GM23248 (cell line): Measurements from ENCODE around the gene ZNF174. TPM values are rescaled to one million over a fixed set of nuclear protein-coding genes. Genes with fewer than 3 reads are reported as not detected.

ENCODE experiments used
- DNase-seq: peaks from one replicate; pipeline ENCODE4 v3.0.0-alpha.2; 2015
- H2AFZ ChIP-seq: fragments of 200-600 bp; sonication (generic); 2 replicates; pipeline ENCODE4 v1.6.1; 2016; ENCODE audit warnings: antibody characterized with exemption
- H3F3A ChIP-seq: fragments of 200-600 bp; sonication (generic); 2 replicates; pipeline ENCODE4 v1.6.1; 2016; ENCODE audit warnings: mild to moderate bottlenecking, antibody characterized with exemption, mixed run types; ENCODE audit not compliant: insufficient read depth
- H3K27ac ChIP-seq: fragments of 200-600 bp; sonication (generic); 2 replicates; pipeline ENCODE4 v1.5.1; 2016; ENCODE audit warnings: mild to moderate bottlenecking
- H3K27me3 ChIP-seq: fragments of 200-600 bp; sonication (generic); replicated peaks from 2 replicates; pipeline ENCODE4 v1.6.1; 2016; ENCODE audit warnings: mild to moderate bottlenecking; ENCODE audit not compliant: insufficient read depth
- H3K36me3 ChIP-seq: fragments of 200-600 bp; sonication (generic); 2 replicates; pipeline ENCODE4 v1.6.1; 2016; ENCODE audit warnings: low read depth, mild to moderate bottlenecking
- H3K4me1 ChIP-seq: fragments of 200-600 bp; sonication (generic); 2 replicates; pipeline ENCODE4 v1.6.1; 2016; ENCODE audit warnings: mild to moderate bottlenecking; ENCODE audit not compliant: insufficient read depth
- H3K4me2 ChIP-seq: fragments of 200-600 bp; sonication (generic); one replicate; pipeline ENCODE4 v1.6.1; 2016; ENCODE audit warnings: mild to moderate bottlenecking; ENCODE audit not compliant: unreplicated experiment
- H3K4me3 ChIP-seq: fragments of 200-600 bp; sonication (generic); 2 replicates; pipeline ENCODE4 v1.5.1; 2016; ENCODE audit warnings: mild to moderate bottlenecking
- H3K79me2 ChIP-seq: fragments of 200-600 bp; sonication (generic); 2 replicates; pipeline ENCODE4 v1.6.1; 2016; ENCODE audit warnings: mild to moderate bottlenecking; ENCODE audit not compliant: insufficient read depth
- H3K9ac ChIP-seq: fragments of 200-600 bp; sonication (generic); 2 replicates; pipeline ENCODE4 v1.6.1; 2016; ENCODE audit warnings: mild to moderate bottlenecking
- H3K9me2 ChIP-seq: fragments of 200-600 bp; sonication (generic); 2 replicates; pipeline ENCODE4 v1.6.1; 2016; ENCODE audit warnings: mixed run types, mild to moderate bottlenecking, moderate library complexity; ENCODE audit not compliant: insufficient read depth
- H3K9me3 ChIP-seq: fragments of 200-600 bp; sonication (generic); one replicate; pipeline ENCODE4 v1.6.1; 2017; ENCODE audit warnings: low read depth
- H4K20me1 ChIP-seq: fragments of 200-600 bp; sonication (generic); 2 replicates; pipeline ENCODE4 v1.6.0; 2016; ENCODE audit not compliant: insufficient read depth
- EZH2 ChIP-seq: fragments of 200-600 bp; sonication (generic); IDR thresholded peaks from 2 replicates; pipeline ENCODE4 v1.6.1; 2018; ENCODE audit warnings: antibody characterized with exemption, mild to moderate bottlenecking; ENCODE audit not compliant: insufficient read depth, poor library complexity, severe bottlenecking
- EZH2phosphoT487 ChIP-seq: fragments of 200-600 bp; sonication (generic); IDR thresholded peaks from 2 replicates; pipeline ENCODE4 v1.6.1; 2018; ENCODE audit warnings: antibody characterized with exemption, moderate library complexity, mild to moderate bottlenecking, low read depth; ENCODE audit not compliant: insufficient read depth
- WGBS, 2 experiments: methylation state at CpG; one replicate each; pipeline ENCODE4 v1.1.6; 2015 to 2017; ENCODE audit warnings: low lambda C conversion rate in 2 of 2, low coverage in 1 of 2; ENCODE audit errors: missing lambda C conversion rate in 2 of 2; 5-methylcytosine and 5-hydroxymethylcytosine counted together
- in situ Hi-C: fragments of 300-500 bp; cut with MboI; formaldehyde crosslinking; loops from 2 replicates; pipeline ENCODE4 v1.15.0; 2020
- polyA plus RNA-seq: library from polyadenylated mRNA; unstranded; fragments of >200 nt; fragmentation: Nextera tagmentation; extraction: Ambion mirVana; gene quantifications from 2 replicates; pipeline ENCODE4 v1.2.1, GENCODE V29; 2016
- total RNA-seq: library from RNA; depleted of rRNA; stranded (reverse); fragments of >200 nt; shearing (Covaris generic); gene quantifications from 2 replicates; pipeline ENCODE4 v1.2.3, GENCODE V29; 2014

The ZNF174 gene
- total and polyA plus RNA-seq, 2 experiments from 2014 or later = 8.2 to 10.4 TPM

DNA sequence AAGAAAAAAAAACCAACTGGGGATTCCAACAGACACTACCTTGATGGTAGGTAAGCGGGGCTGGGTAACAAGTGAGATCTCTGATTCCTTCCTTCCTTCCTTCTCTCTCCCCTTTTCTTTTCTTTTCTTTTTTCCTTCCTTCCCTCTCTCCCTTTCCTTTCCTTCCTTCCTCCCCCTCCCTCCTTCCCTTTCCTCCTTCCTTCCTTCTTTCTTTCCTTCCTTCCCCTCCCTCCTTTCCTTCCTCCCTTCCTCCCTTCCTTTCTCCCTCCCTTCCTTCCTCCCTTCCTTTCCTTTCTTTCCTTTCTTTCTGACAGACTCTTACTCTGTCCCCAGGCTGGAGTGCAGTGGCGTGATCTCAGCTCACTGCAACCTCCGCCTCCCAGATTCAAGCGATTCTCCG, 25.3 kb upstream of the ZNF174 start:
- DNase-seq = no peak
- no peaks in the 10 kb centered on the region for H4K20me1 ChIP-seq
- WGBS, 2 experiments = 80 to 84% methylated on average over 5 of the region's 5 CpGs
- H2AFZ ChIP-seq = no peak overlapping the region
- H3K27ac ChIP-seq = no peak overlapping the region
- H3F3A ChIP-seq = no peaks in the 10 kb centered on the region
- H3K9me2 ChIP-seq = no peaks in the 10 kb centered on the region
- H3K79me2 ChIP-seq = no peaks in the 10 kb centered on the region
- no peaks in the 10 kb centered on the region for H3K9me3 ChIP-seq
- H3K9ac ChIP-seq = no peak overlapping the region
- no peaks in the 10 kb centered on the region for H3K4me1 ChIP-seq
- H3K4me3 ChIP-seq = no peak overlapping the region
- in situ Hi-C loops = no loop called here
- no peaks in the 10 kb centered on the region for H3K27me3 ChIP-seq
- no peak overlapping the region for H3K4me2 ChIP-seq
- no peaks in the 10 kb centered on the region for H3K36me3 ChIP-seq
- TF ChIP-seq EZH2 (no peak), EZH2phosphoT487 (no peak)

DNA sequence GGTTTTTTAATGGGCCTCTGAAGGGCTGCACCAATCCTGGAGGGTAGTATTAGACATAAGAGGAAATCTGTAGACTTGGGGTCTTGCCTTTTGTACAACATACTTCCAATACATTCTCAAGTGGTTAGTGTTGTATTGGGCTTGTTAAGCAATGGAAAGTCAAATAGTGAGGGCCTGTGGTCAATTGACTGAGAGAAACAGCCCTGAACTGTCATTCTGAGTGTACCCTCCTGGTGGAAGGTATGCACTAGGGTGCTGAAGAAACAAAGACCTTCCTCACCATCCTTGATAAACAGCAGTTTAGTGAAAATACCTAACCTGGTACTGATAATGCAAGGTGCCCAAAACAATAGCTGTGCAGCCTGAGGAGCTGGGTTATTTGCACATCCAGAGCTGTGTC, 23.1 kb upstream of the ZNF174 start:
- no peaks in the 10 kb centered on the region for H3K4me1 ChIP-seq
- H3K79me2 ChIP-seq = no peaks in the 10 kb centered on the region
- H3K9me3 ChIP-seq = peaks cover 9% of the 10 kb centered on the region
- no peaks in the 10 kb centered on the region for H3K27me3 ChIP-seq
- TF ChIP-seq EZH2phosphoT487 (no peak), EZH2 (no peak)
- no peak overlapping the region for H3K27ac ChIP-seq
- H3F3A ChIP-seq = no peaks in the 10 kb centered on the region
- H3K9me2 ChIP-seq = no peaks in the 10 kb centered on the region
- in situ Hi-C loops = no loop called here
- peaks cover 20% of the 10 kb centered on the region for H3K36me3 ChIP-seq
- no peak overlapping the region for H2AFZ ChIP-seq
- no peak overlapping the region for H3K4me3 ChIP-seq
- no peak overlapping the region for H3K9ac ChIP-seq
- H4K20me1 ChIP-seq = no peaks in the 10 kb centered on the region
- no peak for DNase-seq
- H3K4me2 ChIP-seq = no peak overlapping the region

DNA sequence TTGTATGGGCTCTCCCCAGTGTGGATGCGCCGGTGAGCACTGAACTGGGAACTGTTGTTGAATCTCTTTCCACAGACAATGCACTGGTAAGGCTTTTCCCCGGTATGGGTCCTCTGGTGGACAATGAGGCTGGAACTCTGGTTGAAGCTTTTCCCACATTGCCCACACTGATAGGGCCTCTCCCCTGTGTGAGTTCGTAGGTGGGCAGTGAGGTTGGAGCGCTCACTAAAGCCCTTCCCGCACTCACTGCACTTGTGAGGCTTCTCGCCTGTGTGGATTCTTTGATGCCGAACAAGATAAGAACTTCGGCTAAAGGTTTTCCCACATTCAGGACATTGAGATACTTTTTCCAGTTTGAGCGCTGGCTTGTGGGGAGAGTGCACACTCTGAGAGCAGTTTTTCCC, 18.0 kb upstream of the ZNF174 start:
- Histone ChIP-seq H3K79me2 (peaks cover 16% of the 10 kb centered on the region), H3K9me3 (peaks cover 19% of the 10 kb centered on the region), H3K4me2 (no peak overlapping the region), H3K9me2 (no peaks in the 10 kb centered on the region), H3K36me3 (peaks cover 52% of the 10 kb centered on the region), H3K27ac (no peak overlapping the region), H2AFZ (no peak overlapping the region), H3K9ac (no peak overlapping the region), H4K20me1 (no peaks in the 10 kb centered on the region), H3F3A (0 out of 2 replicates have a peak, but pooled peaks cover 9% of the 10 kb centered on the region), H3K4me1 (no peaks in the 10 kb centered on the region), H3K4me3 (no peak overlapping the region), H3K27me3 (no peaks in the 10 kb centered on the region)
- WGBS, 2 experiments = 97 to 100% methylated on average over 10 of the region's 10 CpGs
- peak; percentile 5 for DNase-seq
- in situ Hi-C loops = no loop called here
- no peak for TF ChIP-seq EZH2phosphoT487
- no peak for TF ChIP-seq EZH2

DNA sequence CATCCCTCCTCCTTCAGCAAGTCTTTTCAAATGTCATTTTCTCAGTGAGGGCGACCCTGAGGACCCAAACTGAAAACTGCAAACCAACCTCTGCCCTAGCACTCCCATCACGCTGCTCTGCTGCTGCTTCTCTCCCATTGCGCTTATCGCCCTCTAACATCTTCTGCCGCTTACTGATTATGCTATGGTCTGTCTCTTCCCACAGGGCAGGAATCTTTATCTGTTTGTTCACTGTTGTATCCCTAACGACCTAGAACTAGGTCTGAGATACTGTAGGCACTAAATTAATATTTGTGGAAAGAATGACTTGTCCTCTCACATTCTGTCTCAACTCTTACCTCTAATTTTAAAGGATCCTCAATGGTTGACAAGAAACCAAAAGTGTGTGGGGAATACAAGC, 12.7 kb upstream of the ZNF174 start:
- no peak overlapping the region for H3K4me2 ChIP-seq
- H3K27ac ChIP-seq = no peak overlapping the region
- in situ Hi-C loops = no loop called here
- H3K4me3 ChIP-seq = no peak overlapping the region
- WGBS, 2 experiments = 98% methylated on average over 6 of the region's 6 CpGs
- H3K9me3 ChIP-seq = peaks cover 10% of the 10 kb centered on the region
- H3F3A ChIP-seq = 0 out of 2 replicates have a peak, but pooled peaks cover 7% of the 10 kb centered on the region
- H3K4me1 ChIP-seq = no peaks in the 10 kb centered on the region
- no peak for TF ChIP-seq EZH2phosphoT487
- no peak for TF ChIP-seq EZH2
- H3K9ac ChIP-seq = no peak overlapping the region
- H3K27me3 ChIP-seq = no peaks in the 10 kb centered on the region
- H4K20me1 ChIP-seq = no peaks in the 10 kb centered on the region
- peaks cover 42% of the 10 kb centered on the region for H3K79me2 ChIP-seq
- H3K9me2 ChIP-seq = no peaks in the 10 kb centered on the region
- no peak overlapping the region for H2AFZ ChIP-seq
- peaks cover 68% of the 10 kb centered on the region for H3K36me3 ChIP-seq
- DNase-seq = no peak

DNA sequence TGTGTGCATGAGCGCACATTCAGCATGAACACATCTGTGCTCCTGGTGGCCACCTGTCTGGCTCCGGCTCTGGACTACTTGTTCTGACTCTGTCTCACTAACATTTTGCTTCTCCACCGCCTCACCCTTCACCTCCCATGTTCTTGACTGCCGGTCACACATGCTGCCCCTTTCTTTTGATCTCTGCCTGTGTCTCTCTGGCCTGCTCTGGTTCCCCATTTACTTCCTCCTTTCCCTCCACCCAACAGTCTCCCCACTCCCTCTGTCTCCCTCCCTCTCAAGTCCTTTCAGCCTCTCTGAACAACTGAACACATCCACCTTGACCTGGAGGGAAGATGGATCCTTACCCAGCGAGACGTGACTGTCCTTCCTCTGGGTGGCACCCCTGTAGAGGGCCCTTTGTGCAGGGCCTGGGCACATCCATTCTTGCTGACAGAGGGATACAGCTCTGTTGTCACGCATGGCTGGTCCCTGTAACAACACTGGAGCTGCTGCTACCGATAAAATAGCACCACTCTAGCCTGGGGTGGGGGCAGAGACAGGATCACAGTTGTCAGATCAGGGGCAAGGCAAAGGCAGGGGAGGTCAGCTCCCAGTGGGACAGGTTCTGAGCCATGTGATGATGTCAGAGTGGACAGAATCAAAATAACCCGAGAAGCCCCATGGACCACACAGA, 11.2 kb upstream of the ZNF174 start:
- H3K79me2 ChIP-seq = peaks cover 57% of the 10 kb centered on the region
- H3K9me2 ChIP-seq = no peaks in the 10 kb centered on the region
- H4K20me1 ChIP-seq = no peaks in the 10 kb centered on the region
- DNase-seq = no peak
- H3F3A ChIP-seq = no peaks in the 10 kb centered on the region
- no peak overlapping the region for H3K27ac ChIP-seq
- H3K4me2 ChIP-seq = no peak overlapping the region
- peaks cover 59% of the 10 kb centered on the region for H3K36me3 ChIP-seq
- H2AFZ ChIP-seq = no peak overlapping the region
- no peaks in the 10 kb centered on the region for H3K4me1 ChIP-seq
- no peak overlapping the region for H3K4me3 ChIP-seq
- H3K27me3 ChIP-seq = no peaks in the 10 kb centered on the region
- no peak overlapping the region for H3K9ac ChIP-seq
- WGBS, 2 experiments = 87 to 88% methylated on average over 9 of the region's 9 CpGs
- in situ Hi-C loops = no loop called here
- H3K9me3 ChIP-seq = no peaks in the 10 kb centered on the region
- TF ChIP-seq EZH2phosphoT487 (no peak), EZH2 (no peak)
